GM12878 (cell line): Measurements from ENCODE around the gene MGAT3. TPM values are rescaled to one million over a fixed set of nuclear protein-coding genes. Genes with fewer than 3 reads are reported as not detected.

Experiments
- ATAC-seq: fragments of 200-7000 bp; cut with Tn5 transposase; 3 replicates; pipeline ENCODE4 v1.9.1; 2020; ENCODE audit warnings: mild to moderate bottlenecking, moderate library complexity
- BruUV-seq: library from RNA; stranded (reverse); fragments of 400-500 nt; replicated peaks from 2 replicates; lab custom pipeline; 2021; lab: Mats Ljungman, UMichigan
- CTCF ChIA-PET: fragments of 300-600 bp; sonication (Branson Sonifier 250); formaldehyde crosslinking; extraction: SDS; loops from one replicate; lab custom pipeline; 2021; ENCODE audit warnings: inconsistent platforms; lab: Yijun Ruan, JAX
- POLR2A ChIA-PET: fragments of 350-600 bp; formaldehyde crosslinking; extraction: SDS; loops from one replicate; lab custom pipeline; 2021; ENCODE audit warnings: inconsistent platforms; lab: Charles Lee
- RAD21 ChIA-PET: fragments of 300-600 bp; sonication (Branson Sonifier 250); formaldehyde crosslinking; loops from one replicate; lab custom pipeline; 2023; ENCODE audit warnings: antibody characterized with exemption; ENCODE audit not compliant: unreplicated experiment; lab: Charles Lee
- SMC1A ChIA-PET: fragments of 300-600 bp; sonication (Branson Sonifier 250); formaldehyde crosslinking; loops from one replicate; lab custom pipeline; 2023; ENCODE audit not compliant: unreplicated experiment, uncharacterized antibody; lab: Charles Lee
- DNase-seq: peaks from one replicate; pipeline ENCODE4 v3.0.0-alpha.2; 2011; ENCODE audit warnings: low read depth, low spot score
- FAIRE-seq: peaks from 3 replicates; lab custom pipeline; 2011; peaks lifted over from hg19 to GRCh38; lab: Jason Lieb, UNC
- H2AFZ ChIP-seq: 2 replicates; pipeline ENCODE4 v1.6.0; 2011; ENCODE audit warnings: low read depth, low read length, control low read depth; ENCODE audit not compliant: control insufficient read depth
- H3K27ac ChIP-seq: 2 replicates; pipeline ENCODE4 v1.5.1; 2011; ENCODE audit warnings: control low read depth; ENCODE audit not compliant: control insufficient read depth, insufficient read depth
- H3K27me3 ChIP-seq, 2 experiments: replicated peaks in 1 of 2; 2 replicates each; pipeline versions ENCODE4 v1.6.0 to v1.6.1; 2011; ENCODE audit warnings: low read length in 1 of 2; ENCODE audit not compliant: control insufficient read depth in 2 of 2, insufficient read depth in 2 of 2
- H3K36me3 ChIP-seq, 2 experiments: 2 replicates each; pipeline ENCODE4 v1.5.1; 2011; ENCODE audit warnings: low read length in 1 of 2; ENCODE audit not compliant: control insufficient read depth in 2 of 2, insufficient read depth in 2 of 2
- H3K4me1 ChIP-seq: 2 replicates; pipeline ENCODE4 v1.6.1; 2011; ENCODE audit warnings: mild to moderate bottlenecking, low read length, moderate library complexity, mixed read lengths; ENCODE audit not compliant: control insufficient read depth, insufficient read depth
- H3K4me2 ChIP-seq: 2 replicates; pipeline ENCODE4 v1.6.0; 2011; ENCODE audit warnings: control low read depth; ENCODE audit not compliant: control insufficient read depth, insufficient read depth
- H3K4me3 ChIP-seq: fragments of 200-600 bp; sonication (generic); 2 replicates; pipeline ENCODE4 v1.5.1; 2016
- H3K79me2 ChIP-seq: 2 replicates; pipeline ENCODE4 v1.6.0; 2011; ENCODE audit warnings: low read length; ENCODE audit not compliant: control insufficient read depth, insufficient read depth
- H3K9ac ChIP-seq: 2 replicates; pipeline ENCODE4 v1.8.0; 2011; ENCODE audit warnings: low read length, control low read depth, mixed read lengths; ENCODE audit not compliant: control insufficient read depth, insufficient read depth
- H3K9me3 ChIP-seq: replicated peaks from 3 replicates; pipeline ENCODE4 v1.5.1; 2011; ENCODE audit warnings: mild to moderate bottlenecking, low read length; ENCODE audit not compliant: control insufficient read depth, insufficient read depth
- H4K20me1 ChIP-seq: 2 replicates; pipeline ENCODE4 v1.6.0; 2011; ENCODE audit not compliant: control insufficient read depth, insufficient read depth
- MXI1 ChIP-seq: fragments of 150-350 bp; IDR thresholded peaks from 2 replicates; pipeline ENCODE4 v1.6.1; 2011; ENCODE audit warnings: low read depth, mild to moderate bottlenecking, inconsistent platforms, low read length, improper control_type of control experiment
- NFYA ChIP-seq: IDR thresholded peaks from 2 replicates; pipeline ENCODE4 v1.6.1; 2011; ENCODE audit warnings: low read depth, mild to moderate bottlenecking, low read length, improper control_type of control experiment, borderline replicate concordance
- PML ChIP-seq: IDR thresholded peaks from 2 replicates; pipeline ENCODE4 v1.6.1; 2012; ENCODE audit warnings: low read length, inconsistent platforms
- SMARCA5 ChIP-seq: fragments of 450-650 bp; IDR thresholded peaks from 2 replicates; pipeline ENCODE4 v1.6.1; 2017; ENCODE audit warnings: mild to moderate bottlenecking
- WGBS: methylation state at CpG from one replicate; pipeline ENCODE4 v1.1.6; 2016; ENCODE audit warnings: low lambda C conversion rate; ENCODE audit not compliant: insufficient replicate concordance, insufficient coverage; ENCODE audit errors: missing lambda C conversion rate; 5-methylcytosine and 5-hydroxymethylcytosine counted together
- in situ Hi-C: fragments of 300-500 bp; cut with MboI; formaldehyde crosslinking; loops from 9 replicates; pipeline ENCODE4 v1.14.3; 2018; ENCODE audit warnings: mixed read lengths
- intact Hi-C: fragments of 100-400 bp; cut with micrococcal nuclease; formaldehyde crosslinking; loops from one replicate; pipeline ENCODE4 v1.14.2; 2022; ENCODE audit not compliant: unreplicated experiment
- polyA plus RNA-seq, 11 experiments: library from polyadenylated mRNA; depleted of rRNA in 4 of 11; unstranded in 6 of 11; stranded (reverse) in 5 of 11; fragments of >200 nt; fragmentation: Nextera tagmentation in 4 of 11; fragmentation: Illumina TruSeq in 1 of 11; extraction: Ambion mirVana in 4 of 11; extraction: Trizol in 1 of 11; gene quantifications; 1 replicate in 1 of 11; 2 replicates in 10 of 11; pipeline versions ENCODE4 v1.2.1 to v1.2.3, GENCODE V29; 2011 to 2016; ENCODE audit warnings: inconsistent platforms in 2 of 11, missing spikeins in 2 of 11, low read depth in 1 of 11
- total RNA-seq, 4 experiments: library from RNA; depleted of rRNA in 3 of 4; stranded (reverse); fragments of >200 nt in 3 of 4; fragmentation: Illumina TruSeq in 1 of 4; extraction: Trizol in 1 of 4; gene quantifications; 2 replicates each; pipeline versions ENCODE4 v1.2.1 to v1.2.3, GENCODE V29; 2013 to 2021
- TF ChIP-seq, protein P1 (sequence below): fragments of 450-650 bp; formaldehyde crosslinking; IDR thresholded peaks from 2 replicates; pipeline ENCODE4 v1.4.0; 2022; ENCODE audit warnings: mild to moderate bottlenecking, moderate library complexity
- TF ChIP-seq, protein P2 (sequence below): IDR thresholded peaks from 2 replicates; pipeline ENCODE4 v1.6.1; 2011; ENCODE audit warnings: borderline replicate concordance, low read depth, mild to moderate bottlenecking, moderate library complexity, low read length; ENCODE audit not compliant: insufficient read depth, poor library complexity, severe bottlenecking
- TF ChIP-seq, protein P3 (sequence below), 3 experiments: IDR thresholded peaks in 2 of 3; conservative IDR thresholded peaks in 1 of 3; 2 replicates each; pipeline ENCODE4 v1.5.1; 2011; ENCODE audit warnings: low read depth in 3 of 3, low read length in 3 of 3, mild to moderate bottlenecking in 3 of 3, control low read depth in 2 of 3, moderate library complexity in 2 of 3, inconsistent platforms in 1 of 3, mixed read lengths in 1 of 3; ENCODE audit not compliant: control insufficient read depth in 2 of 3, insufficient read depth in 1 of 3; ENCODE audit errors: extremely low read depth in 1 of 3

Gene MGAT3
- total and polyA plus RNA-seq, 10 of the 15 experiments (the other 5 are each of a cell fraction or from before 2014, with no cell fraction given): 0.32 to 40.2 (median 11.9) TPM

DNA sequence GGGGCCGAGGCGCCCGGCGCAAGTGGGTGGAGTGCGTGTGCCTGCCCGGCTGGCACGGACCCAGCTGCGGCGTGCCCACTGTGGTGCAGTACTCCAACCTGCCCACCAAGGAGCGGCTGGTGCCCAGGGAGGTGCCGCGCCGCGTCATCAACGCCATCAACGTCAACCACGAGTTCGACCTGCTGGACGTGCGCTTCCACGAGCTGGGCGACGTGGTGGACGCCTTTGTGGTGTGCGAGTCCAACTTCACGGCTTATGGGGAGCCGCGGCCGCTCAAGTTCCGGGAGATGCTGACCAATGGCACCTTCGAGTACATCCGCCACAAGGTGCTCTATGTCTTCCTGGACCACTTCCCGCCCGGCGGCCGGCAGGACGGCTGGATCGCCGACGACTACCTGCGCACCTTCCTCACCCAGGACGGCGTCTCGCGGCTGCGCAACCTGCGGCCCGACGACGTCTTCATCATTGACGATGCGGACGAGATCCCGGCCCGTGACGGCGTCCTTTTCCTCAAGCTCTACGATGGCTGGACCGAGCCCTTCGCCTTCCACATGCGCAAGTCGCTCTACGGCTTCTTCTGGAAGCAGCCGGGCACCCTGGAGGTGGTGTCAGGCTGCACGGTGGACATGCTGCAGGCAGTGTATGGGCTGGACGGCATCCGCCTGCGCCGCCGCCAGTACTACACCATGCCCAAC, 31.2 kb downstream of the MGAT3 start:
- no peak overlapping the region for H3K4me2 ChIP-seq
- no peak for DNase-seq
- no peak for FAIRE-seq
- H4K20me1 ChIP-seq: no peaks in the 10 kb centered on the region
- ATAC-seq: no peak
- 98% methylated on average over 67 of the region's 70 CpGs for whole genome bisulfite sequencing
- ChIA-PET RAD21 (interaction anchor here (0.9 kb wide), 1 partner anchor 36 kb away, joined by 5 read pairs; no protein-coding TSS in a partner anchor), CTCF (no interaction called here), SMC1A (no interaction called here), POLR2A (no interaction called here)
- H3K4me3 ChIP-seq: no peak overlapping the region
- intact Hi-C loops: no loop called here
- no peaks in the 10 kb centered on the region for H3K9me3 ChIP-seq
- H2AFZ ChIP-seq: no peak overlapping the region
- H3K4me1 ChIP-seq: peaks cover 7% of the 10 kb centered on the region; the same call in 1 of the 2 replicates
- in situ Hi-C loops: no loop called here
- H3K79me2 ChIP-seq: peaks cover 2% of the 10 kb centered on the region; the same call in 1 of the 2 replicates
- TF ChIP-seq NFYA: no peak
- no TSS peak for BruUV-seq
- no peaks in the 10 kb centered on the region for H3K27me3 ChIP-seq
- H3K9ac ChIP-seq: no peak overlapping the region
- no peak overlapping the region for H3K27ac ChIP-seq
- H3K36me3 ChIP-seq: peaks cover 3 to 25% of the 10 kb centered on the region in 2 experiments

DNA sequence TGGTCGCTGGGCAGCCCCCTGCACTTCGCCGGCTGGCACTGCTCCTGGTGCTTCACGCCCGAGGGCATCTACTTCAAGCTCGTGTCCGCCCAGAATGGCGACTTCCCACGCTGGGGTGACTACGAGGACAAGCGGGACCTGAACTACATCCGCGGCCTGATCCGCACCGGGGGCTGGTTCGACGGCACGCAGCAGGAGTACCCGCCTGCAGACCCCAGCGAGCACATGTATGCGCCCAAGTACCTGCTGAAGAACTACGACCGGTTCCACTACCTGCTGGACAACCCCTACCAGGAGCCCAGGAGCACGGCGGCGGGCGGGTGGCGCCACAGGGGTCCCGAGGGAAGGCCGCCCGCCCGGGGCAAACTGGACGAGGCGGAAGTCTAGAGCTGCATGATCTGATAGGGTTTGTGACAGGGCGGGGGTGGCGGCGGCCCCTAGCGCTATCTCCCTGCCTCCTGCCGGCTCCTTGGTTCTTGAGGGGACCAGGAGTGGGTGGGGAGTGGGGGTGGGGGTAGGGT, 31.8 kb downstream of the MGAT3 start:
- 93% methylated on average over 37 of the region's 39 CpGs for WGBS
- Histone ChIP-seq H3K27ac (no peak overlapping the region), H3K9ac (no peak overlapping the region), H3K36me3 (peaks cover 3 to 25% of the 10 kb centered on the region in 2 experiments), H3K4me1 (peaks cover 7% of the 10 kb centered on the region; the same call in 1 of the 2 replicates), H3K4me2 (no peak overlapping the region), H3K9me3 (no peaks in the 10 kb centered on the region), H4K20me1 (no peaks in the 10 kb centered on the region), H3K27me3 (no peaks in the 10 kb centered on the region), H3K79me2 (peaks cover 2% of the 10 kb centered on the region; the same call in 1 of the 2 replicates), H2AFZ (no peak overlapping the region), H3K4me3 (no peak overlapping the region)
- ATAC-seq: no peak
- ChIA-PET CTCF (interaction anchor here (2.4 kb wide), 1 partner anchor 17 kb away, joined by 8 read pairs; no protein-coding TSS in a partner anchor), SMC1A (no interaction called here), RAD21 (interaction anchor here (0.9 kb wide), 1 partner anchor 36 kb away, joined by 5 read pairs; no protein-coding TSS in a partner anchor), POLR2A (interaction anchor here (0.5 kb wide), 1 partner anchor 671 kb away, joined by 3 read pairs; no protein-coding TSS in a partner anchor)
- BruUV-seq: no TSS peak
- FAIRE-seq: no peak
- intact Hi-C loops: no loop called here
- no peak for DNase-seq
- in situ Hi-C loops: no loop called here
- TF ChIP-seq MXI1 (no peak), SMARCA5 (no peak), PML (no peak)
- TF ChIP-seq, protein P1, sequence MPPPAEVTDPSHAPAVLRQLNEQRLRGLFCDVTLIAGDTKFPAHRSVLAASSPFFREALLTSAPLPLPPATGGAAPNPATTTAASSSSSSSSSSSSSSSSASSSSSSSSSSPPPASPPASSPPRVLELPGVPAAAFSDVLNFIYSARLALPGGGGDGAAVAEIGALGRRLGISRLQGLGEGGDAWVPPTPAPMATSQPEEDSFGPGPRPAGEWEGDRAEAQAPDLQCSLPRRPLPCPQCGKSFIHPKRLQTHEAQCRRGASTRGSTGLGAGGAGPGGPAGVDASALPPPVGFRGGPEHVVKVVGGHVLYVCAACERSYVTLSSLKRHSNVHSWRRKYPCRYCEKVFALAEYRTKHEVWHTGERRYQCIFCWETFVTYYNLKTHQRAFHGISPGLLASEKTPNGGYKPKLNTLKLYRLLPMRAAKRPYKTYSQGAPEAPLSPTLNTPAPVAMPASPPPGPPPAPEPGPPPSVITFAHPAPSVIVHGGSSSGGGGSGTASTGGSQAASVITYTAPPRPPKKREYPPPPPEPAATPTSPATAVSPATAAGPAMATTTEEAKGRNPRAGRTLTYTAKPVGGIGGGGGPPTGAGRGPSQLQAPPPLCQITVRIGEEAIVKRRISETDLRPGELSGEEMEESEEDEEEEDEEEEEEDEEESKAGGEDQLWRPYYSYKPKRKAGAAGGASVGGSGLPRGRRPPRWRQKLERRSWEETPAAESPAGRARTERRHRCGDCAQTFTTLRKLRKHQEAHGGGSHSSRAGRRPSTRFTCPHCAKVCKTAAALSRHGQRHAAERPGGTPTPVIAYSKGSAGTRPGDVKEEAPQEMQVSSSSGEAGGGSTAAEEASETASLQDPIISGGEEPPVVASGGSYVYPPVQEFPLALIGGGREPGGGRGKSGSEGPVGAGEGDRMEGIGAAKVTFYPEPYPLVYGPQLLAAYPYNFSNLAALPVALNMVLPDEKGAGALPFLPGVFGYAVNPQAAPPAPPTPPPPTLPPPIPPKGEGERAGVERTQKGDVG (CRISPR knock-in tag): no peak
- TF ChIP-seq, protein P2, sequence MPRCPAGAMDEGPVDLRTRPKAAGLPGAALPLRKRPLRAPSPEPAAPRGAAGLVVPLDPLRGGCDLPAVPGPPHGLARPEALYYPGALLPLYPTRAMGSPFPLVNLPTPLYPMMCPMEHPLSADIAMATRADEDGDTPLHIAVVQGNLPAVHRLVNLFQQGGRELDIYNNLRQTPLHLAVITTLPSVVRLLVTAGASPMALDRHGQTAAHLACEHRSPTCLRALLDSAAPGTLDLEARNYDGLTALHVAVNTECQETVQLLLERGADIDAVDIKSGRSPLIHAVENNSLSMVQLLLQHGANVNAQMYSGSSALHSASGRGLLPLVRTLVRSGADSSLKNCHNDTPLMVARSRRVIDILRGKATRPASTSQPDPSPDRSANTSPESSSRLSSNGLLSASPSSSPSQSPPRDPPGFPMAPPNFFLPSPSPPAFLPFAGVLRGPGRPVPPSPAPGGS: no peak
- TF ChIP-seq, protein P3, sequence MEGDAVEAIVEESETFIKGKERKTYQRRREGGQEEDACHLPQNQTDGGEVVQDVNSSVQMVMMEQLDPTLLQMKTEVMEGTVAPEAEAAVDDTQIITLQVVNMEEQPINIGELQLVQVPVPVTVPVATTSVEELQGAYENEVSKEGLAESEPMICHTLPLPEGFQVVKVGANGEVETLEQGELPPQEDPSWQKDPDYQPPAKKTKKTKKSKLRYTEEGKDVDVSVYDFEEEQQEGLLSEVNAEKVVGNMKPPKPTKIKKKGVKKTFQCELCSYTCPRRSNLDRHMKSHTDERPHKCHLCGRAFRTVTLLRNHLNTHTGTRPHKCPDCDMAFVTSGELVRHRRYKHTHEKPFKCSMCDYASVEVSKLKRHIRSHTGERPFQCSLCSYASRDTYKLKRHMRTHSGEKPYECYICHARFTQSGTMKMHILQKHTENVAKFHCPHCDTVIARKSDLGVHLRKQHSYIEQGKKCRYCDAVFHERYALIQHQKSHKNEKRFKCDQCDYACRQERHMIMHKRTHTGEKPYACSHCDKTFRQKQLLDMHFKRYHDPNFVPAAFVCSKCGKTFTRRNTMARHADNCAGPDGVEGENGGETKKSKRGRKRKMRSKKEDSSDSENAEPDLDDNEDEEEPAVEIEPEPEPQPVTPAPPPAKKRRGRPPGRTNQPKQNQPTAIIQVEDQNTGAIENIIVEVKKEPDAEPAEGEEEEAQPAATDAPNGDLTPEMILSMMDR (IDR thresholded peaks at IDR 0.05 in 2 of 3, conservative IDR thresholded peaks at IDR 0.05 in 1 of 3; ENCODE audit: control insufficient read depth in 2 of 3, extremely low read depth in 1 of 3, insufficient read depth in 1 of 3, low read depth in 3 of 3, low read length in 3 of 3): no peak
